Activated CD4-positive, alpha-beta T cell treated with anti-CD3 and anti-CD28 coated beads for 48 hours (primary cell): ENCODE measurements around the gene WDR4.
A peak's percentile ranks its signal among the peaks of the same experiment; 100 is the strongest.
"Not testable (repeated sequence)": the region's sequence is repeated elsewhere in the genome, so short reads cannot be mapped to it uniquely, and the experiment has no call there.

ENCODE experiments used
- DNase-seq: peaks from one replicate; pipeline ENCODE4 v3.0.0-alpha.2; 2020

WDR4 gene

DNA sequence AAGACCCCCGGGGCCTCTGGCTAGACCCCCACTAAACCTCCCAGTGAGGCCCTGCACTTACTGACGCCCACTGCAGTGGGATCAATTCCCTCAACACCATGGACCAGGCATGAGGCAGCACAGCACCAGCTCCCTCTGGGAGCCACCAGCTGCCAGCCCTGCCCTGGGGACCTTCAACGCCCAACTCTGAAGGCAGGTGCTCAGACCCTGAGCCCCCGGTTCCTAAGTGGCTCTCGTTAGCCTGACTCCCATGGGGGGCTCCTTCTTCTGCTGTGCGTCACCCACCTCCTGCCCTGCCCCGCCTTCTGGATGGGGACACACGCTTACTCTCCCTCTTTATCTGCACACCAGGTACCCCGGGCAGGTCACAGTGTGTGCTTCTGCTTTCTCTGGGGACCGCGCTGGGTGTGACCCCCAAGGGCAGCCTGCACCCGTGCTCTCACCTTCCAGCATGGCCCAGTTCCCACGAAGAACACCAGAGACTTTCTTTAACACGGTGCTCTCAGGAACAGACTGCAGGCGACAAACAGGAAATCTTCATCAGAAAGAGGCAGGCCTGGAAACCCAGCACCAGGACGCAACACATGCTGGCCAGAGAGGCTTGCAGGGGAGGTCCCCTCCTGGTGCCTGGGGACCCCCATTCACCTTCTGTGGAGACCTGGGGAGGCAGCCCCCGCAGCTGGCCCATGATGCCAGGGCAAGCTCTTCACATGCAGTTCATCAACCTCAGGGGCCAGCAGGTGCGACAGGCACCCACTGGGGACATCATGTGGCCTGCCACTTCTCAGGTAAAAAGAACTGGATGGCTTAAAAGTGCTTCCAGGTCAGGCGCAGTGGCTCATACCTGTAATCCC lies 27.3 kb downstream of the WDR4 start:
- DNase-seq: no peak

DNA sequence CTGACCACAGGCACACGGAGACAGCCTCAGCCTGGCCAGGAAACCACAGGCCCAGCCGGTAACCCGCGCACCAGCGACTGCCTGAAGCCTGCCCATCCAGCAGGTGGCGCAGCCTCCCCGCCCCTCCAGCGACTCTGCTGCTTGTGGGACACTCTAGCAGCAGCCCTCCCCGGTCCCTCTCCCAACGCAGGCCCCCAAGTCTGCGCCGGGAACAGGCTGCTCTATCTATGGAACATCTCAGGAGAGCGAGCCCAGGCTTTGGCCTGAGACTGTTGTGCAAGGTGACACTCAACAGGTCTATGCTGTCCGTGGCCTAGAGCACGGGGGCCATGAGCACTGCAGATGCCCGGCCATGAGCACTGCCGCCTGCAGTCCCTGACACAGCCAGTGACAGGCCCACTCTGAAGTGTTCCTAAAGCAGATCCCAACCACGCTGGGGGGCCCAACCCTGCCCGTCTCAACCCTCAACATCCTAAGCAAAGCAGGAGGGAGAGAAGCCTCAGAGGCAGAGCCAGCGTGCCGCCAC lies 28.4 kb downstream of the WDR4 start:
- DNase-seq: peak; percentile 62

DNA sequence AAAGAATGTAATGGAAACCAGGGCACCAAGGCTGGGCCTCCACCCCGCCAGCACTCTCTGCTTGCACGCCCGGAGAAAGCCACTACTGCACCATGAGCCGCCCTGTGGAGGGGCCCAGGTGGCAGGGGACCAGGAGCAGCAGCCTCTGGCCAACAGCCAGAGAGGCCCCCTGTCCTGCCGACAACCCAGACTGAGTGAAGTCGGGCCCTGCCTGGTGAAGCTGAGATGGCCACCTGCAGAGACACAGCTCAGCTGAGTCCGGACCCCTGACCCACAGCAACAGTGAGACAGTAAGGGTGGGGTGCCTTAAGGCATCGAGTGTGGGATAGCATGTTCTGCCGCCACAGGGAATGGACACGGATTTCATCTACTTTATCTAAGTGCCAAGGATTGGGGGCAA lies 28.9 kb downstream of the WDR4 start:
- DNase-seq: no peak

DNA sequence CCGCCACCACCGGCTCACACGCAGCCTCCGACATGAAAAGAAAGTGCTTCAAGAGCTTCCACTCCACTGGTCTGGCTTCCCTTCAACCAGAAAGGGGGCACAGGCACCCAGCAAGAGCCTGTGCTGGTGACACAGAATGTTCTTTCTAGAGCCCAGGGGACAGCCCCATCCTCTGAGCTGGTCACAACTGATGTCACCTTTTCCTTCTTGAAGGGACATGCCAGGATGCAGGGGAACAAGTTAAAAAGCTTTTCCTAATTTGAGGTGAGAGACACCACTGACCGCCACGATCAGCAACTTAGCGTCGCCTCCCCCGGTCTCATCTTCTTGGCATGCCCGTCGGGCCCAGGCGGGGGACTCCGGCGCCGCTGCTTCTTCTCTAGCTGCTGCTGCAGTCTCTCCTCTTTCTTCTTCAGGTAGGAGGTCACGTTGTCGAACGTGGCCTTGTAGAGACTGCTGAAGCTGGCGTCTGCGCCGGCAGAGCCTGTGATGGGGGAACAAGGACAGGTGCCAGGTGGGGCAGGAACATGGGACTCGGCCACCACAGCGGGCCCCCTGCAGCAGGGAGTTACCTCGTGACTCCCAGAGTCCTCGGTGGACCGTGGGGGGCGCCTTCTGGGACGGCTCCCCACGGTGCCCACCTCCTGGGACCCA lies 29.5 kb downstream of the WDR4 start:
- no peak for DNase-seq

DNA sequence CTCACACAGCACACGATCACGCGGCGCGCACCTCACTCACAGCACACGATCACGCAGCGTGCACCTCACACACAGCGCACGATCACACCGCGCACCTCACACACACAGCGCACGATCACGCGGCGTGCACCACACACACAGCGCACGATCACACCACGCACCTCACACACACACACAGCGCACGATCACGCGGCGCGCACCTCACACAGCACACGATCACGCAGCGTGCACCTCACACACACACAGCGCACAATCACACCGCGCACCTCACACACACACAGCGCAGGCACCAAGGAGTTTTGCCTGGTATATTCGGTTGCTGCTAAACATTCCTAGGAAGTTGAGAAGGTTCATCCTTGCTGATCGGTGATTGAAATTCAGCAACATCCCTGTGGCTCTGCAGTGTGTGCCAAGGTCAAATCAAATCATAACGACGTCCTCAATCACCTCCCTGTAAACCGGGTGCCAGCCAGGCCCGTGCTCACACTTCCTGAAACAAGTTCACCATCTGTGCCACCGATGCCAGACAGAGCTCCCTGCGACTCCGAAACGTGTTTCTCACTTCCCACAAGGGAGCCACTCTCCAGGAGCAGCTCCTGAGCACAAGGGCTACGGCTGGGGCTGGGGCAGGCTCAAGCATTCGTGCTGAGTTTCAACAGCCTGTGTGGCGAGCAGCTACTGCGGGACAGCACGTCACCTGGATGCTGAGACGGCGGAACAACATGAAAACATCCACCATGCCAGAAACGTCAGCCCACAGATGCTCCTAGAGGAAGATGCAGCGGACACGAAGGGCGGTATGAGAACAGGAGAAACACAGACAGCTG lies 30.2 kb downstream of the WDR4 start:
- no peak for DNase-seq

DNA sequence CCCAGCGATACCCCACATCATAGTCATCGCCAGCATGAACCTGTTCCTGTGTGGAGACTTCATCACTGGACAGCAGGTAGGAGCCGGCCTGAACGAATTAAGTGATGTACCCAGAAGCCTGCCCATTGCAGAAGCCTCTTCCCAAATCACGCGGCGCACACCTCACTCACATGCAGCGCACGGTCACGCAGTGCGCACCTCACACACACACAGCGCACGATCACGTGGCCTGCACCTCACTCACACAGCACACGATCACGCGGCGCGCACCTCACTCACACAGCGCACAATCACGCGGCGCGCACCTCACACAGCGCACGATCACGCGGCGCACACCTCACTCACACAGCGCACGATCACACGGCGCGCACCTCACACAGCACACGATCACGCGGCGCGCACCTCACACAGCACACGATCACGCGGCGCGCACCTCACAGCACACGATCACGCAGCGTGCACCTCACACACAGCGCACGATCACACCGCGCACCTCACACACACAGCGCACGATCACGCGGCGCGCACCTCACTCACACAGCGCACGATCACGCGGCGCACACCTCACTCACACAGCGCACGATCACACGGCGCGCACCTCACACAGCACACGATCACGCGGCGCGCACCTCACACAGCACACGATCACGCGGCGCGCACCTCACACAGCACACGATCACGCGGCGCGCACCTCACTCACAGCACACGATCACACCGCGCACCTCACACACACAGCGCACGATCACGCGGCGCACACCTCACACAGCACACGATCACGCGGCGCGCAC lies 31.0 kb downstream of the WDR4 start:
- not testable (repeated sequence) for DNase-seq

DNA sequence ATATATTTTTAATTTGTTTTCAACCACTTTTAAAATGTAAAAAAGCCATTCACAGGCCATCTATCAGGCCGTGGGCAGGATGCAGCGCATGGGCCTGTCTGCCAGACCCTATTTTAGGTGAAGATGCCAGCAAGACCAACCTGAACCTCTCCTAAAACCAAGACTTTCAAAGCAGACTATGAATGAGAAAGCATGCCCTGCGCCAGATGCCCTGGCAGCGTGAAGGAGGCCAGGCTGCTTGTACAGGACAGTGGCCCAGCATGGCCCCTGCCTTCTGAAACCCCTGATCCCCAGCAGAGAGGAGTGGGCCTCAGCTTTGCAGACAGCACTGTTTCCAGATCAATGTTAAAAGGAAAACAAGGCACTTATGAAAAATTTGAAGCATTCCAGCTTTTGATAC lies 31.6 kb downstream of the WDR4 start:
- no peak for DNase-seq

DNA sequence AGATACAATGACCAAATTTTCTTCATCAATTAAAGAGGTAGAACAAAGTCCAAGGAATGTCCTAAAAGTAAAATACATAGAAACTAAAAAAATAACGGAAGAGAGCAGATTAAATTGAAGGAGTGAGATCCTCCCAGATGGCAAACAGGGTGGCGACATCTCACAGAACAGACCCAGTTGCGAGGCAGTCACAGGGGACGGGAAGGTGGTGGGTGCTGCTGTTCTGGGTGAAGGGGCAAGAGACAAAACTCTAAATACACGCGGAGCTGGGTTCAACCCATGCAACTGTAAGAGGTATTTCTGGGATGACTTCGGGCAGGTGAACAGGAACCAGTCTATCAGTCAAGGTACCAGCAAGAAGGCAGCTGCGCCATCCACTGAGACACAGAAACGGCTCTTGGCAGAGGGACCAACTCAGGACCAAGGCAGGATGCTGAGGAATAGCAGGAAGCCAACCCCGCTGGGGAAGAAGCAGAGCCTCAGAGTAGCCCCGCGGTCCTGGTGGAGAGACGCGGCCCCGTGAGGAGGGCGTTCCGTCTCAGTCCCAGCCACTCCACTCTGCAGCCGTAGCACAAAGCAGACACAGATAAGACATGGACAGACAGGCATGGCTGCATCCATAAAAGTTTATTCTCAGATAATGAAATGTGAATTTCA lies 32.2 kb downstream of the WDR4 start:
- no peak for DNase-seq

DNA sequence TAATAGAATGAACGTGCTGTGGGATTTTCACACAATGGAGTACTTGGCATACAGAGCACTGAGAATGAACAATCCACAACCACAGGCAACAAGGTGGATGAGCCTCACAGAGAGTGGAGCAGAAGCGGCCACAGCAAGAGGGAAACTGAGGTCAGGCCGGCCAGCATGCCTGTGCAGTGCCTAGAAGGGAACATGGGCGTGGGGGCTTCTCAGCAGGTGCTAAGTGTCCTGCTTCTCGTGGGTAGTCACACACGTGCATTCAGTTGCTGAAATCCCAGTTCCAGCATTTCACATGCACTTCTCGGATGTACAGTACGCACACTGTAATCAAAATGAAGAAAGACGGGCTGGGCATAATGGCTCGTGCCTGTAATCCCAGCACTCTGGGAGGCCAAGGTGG lies 33.1 kb downstream of the WDR4 start:
- peak; percentile 1 for DNase-seq

DNA sequence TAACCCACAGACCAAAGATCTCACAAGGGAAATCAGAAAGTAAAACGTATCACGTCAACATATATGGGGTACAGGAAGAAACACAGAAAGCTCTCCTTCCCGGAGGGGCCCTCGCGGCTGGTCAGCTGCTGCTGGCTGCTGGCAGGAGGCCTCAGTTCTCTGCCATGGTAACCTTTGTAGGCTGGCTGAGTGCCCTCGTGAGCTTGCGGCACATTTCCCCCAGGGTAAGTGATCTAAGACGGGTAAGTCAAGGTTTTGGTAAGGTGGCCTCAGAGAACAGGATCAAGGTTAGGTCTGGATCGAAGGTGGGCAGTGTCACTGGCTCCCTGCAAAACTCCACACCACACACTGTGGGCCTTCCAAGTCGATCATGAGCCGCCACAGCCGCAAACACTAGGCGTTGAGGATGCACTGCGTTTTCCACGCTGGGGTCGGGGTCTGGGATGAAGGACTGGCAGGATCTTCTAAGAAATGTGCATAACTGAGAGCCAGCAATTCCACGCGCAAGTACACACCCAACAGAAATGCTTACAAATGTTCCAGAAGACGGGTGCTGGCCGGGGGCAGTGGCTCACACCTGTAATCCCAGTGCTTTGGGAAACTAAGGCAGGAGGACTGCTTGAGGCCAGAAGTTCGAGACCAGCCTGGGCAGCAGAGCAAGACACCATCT lies 33.9 kb downstream of the WDR4 start:
- DNase-seq: no peak

DNA sequence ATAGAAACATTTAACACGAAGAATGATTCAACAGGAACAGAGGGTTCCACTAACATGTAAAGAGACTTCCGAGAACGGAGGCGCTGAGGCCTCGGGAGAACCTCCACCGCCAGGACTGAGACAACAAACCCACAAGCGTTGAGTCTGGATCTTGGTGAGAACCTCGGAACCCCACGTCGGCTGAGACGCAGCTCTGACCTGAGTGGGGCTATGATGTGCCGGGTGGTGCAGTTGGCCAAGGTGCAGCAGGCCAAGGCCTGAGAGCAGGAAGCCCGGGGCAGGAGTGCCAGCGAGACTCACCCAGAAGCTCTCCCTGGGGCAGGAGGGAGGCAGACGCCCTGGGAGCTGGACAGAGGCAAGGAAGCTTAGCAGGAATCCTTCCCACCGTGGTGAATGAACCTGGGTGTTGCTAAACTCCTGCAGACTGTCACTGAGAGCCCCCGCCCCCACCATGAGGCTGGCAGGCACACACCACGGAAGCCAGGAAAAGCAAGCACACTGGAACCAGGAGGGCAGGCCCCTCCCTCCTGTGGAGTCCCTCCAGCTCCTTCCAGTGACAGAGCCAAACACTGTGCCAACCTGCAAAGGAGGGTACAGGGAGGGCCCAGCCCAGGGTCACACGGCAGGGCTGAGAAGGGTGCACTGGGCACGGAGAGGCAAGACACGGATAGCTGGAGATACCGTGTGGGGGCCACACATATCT lies 34.8 kb downstream of the WDR4 start:
- no peak for DNase-seq

DNA sequence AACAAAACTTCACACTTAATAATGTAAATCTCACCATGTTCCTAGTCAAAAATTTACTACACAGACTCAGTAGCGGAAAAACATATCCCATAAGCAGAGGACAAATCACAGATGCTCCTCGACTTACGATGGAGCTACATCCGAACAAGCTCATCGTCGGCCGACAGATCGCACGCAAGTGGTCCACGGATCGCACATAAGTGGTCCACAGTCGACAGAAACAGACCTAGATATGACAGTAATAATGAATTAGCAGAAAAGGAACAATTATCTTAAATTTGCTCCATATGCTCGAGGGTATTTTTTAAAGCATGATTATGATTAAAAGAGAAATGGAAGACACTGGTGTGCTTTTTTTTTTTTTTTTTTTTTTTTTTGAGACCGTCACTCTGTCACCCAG lies 36.3 kb downstream of the WDR4 start:
- DNase-seq: no peak

DNA sequence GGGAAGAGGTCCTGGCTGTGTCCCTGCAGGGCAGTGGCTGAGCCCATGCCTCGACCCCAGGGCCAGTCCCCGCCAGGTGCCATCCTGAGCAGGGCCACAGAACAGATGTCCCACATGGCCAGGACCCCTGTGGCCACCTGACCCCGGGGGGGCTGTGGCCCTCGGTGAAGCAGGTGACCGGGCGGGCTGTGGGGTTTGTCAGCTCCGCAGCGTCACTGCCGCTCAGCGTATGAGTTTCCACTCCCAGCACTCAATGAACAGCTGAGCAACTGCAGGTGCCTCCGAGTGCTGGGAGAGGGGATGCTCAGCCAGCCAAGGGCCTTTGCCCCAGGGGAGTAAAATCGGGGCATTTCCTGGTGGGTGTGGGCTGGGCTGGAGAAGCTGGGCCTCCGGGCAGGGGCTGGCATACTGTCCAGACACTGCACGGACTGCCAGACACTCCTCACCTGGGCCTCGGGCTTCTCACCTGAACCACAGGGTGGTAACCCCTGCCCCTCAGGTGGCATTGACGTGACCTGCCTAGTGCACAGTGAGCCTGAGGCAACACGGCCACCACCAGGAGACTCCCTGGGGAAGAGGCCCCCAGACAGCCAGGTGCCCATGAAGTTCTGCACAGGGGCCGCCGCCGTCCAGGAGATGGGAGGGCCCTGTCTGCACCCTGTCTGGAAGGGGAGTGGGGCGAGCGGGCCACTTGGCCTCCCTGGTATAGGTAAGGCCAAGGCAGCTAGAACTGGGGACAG lies 37.3 kb downstream of the WDR4 start:
- DNase-seq: peak; percentile 1

DNA sequence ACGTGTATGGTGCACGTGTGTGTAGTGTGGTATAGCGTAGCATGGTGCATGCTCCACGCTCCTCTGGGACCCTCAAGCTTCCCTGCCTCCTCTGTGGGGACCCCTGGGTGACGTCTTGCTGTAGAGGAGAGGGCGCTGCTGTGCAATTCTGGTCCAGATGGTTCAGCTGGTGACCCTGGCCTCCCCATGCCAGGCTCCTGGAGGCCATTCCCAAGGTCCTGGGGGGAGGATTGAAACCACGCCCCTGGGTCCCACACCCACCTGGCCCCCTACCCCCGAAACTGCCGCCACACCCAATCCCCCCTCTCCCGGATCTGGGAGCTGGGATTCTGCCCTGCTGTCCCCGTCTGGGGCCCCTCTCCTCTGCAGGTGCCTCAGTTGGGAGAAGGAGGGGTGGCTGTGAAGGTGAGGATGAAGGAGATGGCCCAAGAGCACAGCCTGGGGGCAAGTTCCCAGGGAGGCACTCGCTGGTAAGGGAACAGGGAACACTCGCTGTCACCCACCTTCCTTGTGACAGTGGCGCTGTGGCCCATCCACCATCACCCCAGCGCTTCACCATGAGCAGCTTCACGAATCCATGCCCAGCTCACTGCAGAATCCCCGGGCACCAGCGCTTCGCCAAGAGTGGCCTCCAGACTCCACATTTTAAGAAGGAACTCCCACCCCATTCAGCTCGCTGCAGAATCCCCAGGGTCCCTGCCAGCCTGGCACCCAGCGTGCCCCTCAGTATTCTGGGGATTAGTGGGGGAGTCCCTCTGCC lies 38.0 kb downstream of the WDR4 start:
- peak; percentile 2 for DNase-seq

DNA sequence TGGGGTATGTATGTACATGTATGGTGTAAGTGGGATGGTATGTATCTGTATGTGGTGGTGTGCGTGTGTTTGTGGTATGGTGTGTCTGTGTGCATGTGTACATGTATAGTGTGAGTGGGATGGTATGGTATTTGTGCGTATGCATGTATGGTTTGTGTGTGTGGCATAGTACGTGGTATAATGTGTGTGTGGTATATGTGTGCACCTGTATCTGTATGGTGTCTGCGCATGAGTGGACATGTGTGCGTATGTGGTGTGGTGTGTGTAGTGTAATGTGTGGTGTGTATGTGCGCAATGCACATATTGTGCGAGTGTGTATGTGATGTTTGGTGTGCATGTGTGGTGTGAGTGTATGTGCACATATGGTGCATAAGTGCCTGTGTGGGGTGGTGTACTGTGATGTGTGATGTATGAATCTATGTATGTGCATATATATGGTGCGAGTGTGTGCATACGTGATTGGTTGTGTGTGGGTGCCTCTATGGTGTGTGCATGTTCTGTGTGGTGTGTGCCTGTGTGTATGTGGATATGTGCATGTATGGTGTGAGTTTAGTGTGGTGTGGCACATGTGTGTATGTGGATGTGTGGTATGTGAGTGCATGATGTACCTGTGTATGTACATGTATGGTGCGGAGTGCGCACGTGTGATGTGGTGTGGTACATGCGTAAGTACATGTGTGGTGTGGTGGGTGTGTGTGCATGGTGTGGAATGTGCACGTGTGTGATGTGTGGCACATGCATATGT lies 38.8 kb downstream of the WDR4 start:
- peak; percentile 1 for DNase-seq

DNA sequence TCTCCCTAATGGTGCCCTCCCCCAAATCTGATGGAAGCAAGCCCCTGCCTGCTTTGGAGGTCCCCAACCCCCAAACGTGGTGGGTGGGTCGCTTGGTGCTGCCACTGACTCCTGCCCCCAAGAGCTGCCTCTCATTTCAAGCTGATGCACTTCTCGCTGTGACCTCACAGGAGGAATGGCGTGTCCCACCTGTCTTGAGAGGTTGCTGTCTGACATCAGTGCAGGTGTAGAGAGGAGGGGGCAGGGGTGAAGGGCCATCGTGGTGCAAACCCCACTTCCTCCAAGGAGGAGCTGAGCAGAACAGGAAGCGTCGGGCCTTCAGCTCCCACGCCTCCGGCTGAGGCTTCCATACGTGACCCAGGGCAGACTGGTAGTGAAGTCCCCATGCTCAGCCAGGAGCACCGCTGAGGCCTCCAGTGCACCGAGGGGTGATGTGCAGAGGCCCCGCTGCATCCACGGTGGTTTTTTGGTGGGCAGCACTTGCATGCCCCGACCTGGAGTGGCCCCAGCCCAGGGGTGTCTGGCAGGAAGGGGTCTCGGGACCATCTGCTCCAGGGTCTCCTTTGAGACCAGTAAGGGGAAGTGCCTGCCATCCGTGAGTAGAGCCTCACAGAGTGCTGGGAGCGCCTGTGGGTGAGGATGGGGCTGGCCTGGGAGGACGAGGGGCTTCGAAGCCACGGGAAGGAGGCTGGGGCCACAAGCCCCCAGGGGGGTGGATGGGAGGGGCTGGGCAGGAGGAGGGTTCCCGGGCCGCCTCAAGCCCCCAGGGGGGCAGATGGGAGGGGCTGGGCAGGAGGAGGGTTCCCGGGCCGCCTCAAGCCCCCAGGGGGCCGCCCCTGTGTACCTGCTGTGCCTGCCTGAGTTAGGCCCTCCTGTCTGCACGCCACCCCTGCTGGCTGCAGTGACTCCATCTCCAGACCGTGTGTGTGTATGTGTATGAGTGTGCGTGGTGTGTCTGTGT lies 39.8 kb downstream of the WDR4 start:
- peak; percentile 2 for DNase-seq

DNA sequence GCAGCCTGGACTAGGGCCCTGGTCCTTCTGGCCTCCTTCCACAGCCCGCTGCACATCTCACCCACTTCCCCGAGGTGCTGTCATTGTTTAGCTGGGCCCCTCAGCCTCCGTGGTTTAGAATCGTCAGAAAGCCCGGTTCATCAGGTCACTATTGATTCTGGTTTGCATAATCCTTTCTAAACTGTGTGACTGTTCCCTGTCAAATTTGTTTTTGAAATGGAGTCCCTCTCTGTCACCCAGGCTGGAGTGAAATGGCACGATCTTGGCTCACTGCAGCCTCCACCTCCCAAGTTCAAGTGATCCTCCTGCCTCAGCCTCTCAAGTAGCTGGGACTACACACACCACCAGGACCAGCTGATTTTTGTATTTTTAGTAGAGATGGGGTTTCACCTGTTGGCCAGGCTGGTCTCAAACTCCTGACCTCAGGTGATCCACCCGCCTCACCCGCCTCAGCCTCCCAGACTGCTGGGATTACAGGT lies 41.1 kb downstream of the WDR4 start:
- DNase-seq: peak; percentile 1
